Neuron (in vitro differentiated cells): ENCODE measurements around the gene RUNX2.

Source experiments
- H2AFZ ChIP-seq: one replicate; pipeline ENCODE4 v1.6.1; 2013; ENCODE audit warnings: low read depth, mild to moderate bottlenecking, inconsistent platforms, low read length, moderate library complexity
- H3K27me3 ChIP-seq: one replicate; pipeline ENCODE4 v1.6.1; 2013; ENCODE audit warnings: low read length; ENCODE audit not compliant: insufficient read depth
- H3K36me3 ChIP-seq: one replicate; pipeline ENCODE4 v1.6.1; 2013; ENCODE audit warnings: low read length; ENCODE audit not compliant: insufficient read depth
- H3K4me1 ChIP-seq: one replicate; pipeline ENCODE4 v1.6.1; 2013; ENCODE audit warnings: low read length; ENCODE audit not compliant: insufficient read depth
- H3K4me3 ChIP-seq: 2 replicates; pipeline ENCODE4 v1.5.1; 2013; ENCODE audit warnings: mild to moderate bottlenecking, low read length, moderate library complexity
- H3K9me3 ChIP-seq: one replicate; pipeline ENCODE4 v1.6.1; 2013; ENCODE audit warnings: low read length

Gene RUNX2

GRCh38 chr6:45518013-45518720 is 190.0 kb downstream of the RUNX2 start:
- Histone ChIP-seq H3K9me3 (no peaks in the 10 kb centered on the region), H3K4me1 (peaks cover 16% of the 10 kb centered on the region), H3K36me3 (no peaks in the 10 kb centered on the region), H2AFZ (no peak overlapping the region), H3K27me3 (no peaks in the 10 kb centered on the region), H3K4me3 (no peak overlapping the region)

DNA sequence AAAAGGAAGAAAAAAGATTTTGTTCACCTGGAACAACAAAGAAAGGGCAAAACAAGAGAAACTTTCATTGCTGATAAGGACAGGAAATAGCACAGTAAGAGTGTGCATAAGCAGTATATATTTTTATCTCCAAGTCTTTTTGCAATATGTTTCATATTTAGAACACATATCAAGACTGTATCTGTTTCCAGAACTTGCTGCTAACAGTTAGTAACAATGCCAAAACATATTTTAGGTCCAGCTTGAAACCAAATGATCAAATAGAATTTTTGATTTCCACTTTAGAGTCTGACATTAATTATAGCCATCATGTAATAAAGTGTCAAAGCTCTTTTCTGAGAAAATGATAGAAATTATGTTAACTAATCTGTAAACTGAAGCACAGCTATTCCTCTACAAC is 193.1 kb downstream of the RUNX2 start:
- Histone ChIP-seq H3K27me3 (no peaks in the 10 kb centered on the region), H3K9me3 (no peaks in the 10 kb centered on the region), H2AFZ (no peak overlapping the region), H3K36me3 (no peaks in the 10 kb centered on the region), H3K4me3 (no peak overlapping the region), H3K4me1 (no peaks in the 10 kb centered on the region)

DNA sequence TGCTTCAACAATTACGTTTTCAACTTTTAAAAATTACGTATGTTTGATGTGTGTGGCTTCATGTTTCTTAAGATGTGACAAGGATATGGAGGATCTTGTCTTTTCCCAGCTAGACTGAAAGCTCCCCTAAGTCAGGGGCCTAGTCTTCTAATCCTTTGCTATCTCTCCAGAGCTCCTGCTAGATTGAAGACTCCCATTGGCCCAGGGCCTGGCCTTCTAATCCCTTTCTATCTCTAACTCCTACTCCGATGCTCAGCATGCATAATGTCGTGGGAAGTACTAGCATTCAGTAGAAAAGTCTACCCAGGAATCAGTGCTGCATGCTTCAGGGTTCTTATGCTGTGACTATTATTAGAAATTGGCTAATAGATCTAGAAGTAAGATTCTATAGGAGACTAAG is 194.4 kb downstream of the RUNX2 start:
- no peaks in the 10 kb centered on the region for H3K27me3 ChIP-seq
- H3K4me1 ChIP-seq: no peaks in the 10 kb centered on the region
- no peaks in the 10 kb centered on the region for H3K36me3 ChIP-seq
- no peaks in the 10 kb centered on the region for H3K9me3 ChIP-seq
- H3K4me3 ChIP-seq: no peak overlapping the region
- no peak overlapping the region for H2AFZ ChIP-seq

DNA sequence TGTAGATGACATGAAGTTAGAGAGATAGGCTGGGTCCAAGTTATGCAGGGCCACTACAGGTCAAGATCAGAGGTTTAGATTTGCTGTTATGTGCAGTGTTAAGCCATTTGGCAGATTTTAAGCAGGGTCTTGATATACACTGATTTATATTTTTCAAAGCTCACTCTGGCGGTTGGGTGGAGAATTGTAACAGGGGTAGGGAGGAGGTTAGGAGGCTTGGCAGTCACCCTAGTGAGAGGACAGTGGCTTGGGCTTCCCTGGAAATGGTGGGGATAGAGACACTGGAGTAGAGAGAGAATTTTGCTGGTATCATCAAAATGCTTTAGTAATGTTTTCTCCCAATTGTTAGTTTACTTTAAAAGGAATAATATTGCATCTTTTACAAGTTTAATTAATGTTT is 199.1 kb downstream of the RUNX2 start:
- no peaks in the 10 kb centered on the region for H3K4me1 ChIP-seq
- H3K27me3 ChIP-seq: no peaks in the 10 kb centered on the region
- H3K36me3 ChIP-seq: no peaks in the 10 kb centered on the region
- no peaks in the 10 kb centered on the region for H3K9me3 ChIP-seq
- H3K4me3 ChIP-seq: no peak overlapping the region
- no peak overlapping the region for H2AFZ ChIP-seq

DNA sequence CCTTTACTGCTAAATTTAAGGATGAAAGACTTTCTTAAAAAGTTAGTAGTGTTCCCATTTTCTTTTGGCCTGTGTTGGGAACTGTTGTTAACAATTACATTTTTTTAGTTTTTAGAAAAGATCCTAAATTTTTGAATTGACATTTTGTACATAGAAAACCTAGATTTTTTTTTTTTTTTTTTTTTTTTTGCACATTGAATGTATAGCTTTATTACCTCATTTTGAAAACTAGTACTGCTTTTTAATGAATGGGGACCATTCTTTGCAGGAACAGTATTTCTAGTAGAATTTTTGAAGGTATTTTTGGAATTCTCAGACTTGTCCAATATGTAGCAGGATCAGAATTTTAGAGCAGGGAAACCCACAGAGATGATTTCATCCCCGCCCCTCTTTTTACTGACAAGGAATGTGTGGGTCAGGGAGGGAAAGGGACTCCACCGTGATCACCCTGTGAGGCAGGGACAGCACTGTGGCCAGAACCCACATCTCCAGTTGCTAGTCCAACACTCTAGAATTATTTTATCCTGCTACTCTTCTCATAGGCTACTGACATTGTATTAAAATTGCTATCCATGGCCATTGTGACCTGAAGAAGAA is 204.0 kb downstream of the RUNX2 start:
- H2AFZ ChIP-seq: no peak overlapping the region
- no peaks in the 10 kb centered on the region for H3K36me3 ChIP-seq

GRCh38 chr6:45532721-45533210 is 204.6 kb downstream of the RUNX2 start:
- H3K27me3 ChIP-seq: no peaks in the 10 kb centered on the region
- H3K9me3 ChIP-seq: no peaks in the 10 kb centered on the region
- no peaks in the 10 kb centered on the region for H3K36me3 ChIP-seq
- no peak overlapping the region for H2AFZ ChIP-seq
- H3K4me1 ChIP-seq: no peaks in the 10 kb centered on the region
- no peak overlapping the region for H3K4me3 ChIP-seq

More for the DNA sequence above, 204.0 kb downstream of the RUNX2 start:
- H3K4me1 ChIP-seq: no peaks in the 10 kb centered on the region
- H3K9me3 ChIP-seq: no peaks in the 10 kb centered on the region
- no peak overlapping the region for H3K4me3 ChIP-seq
- H3K27me3 ChIP-seq: no peaks in the 10 kb centered on the region

DNA sequence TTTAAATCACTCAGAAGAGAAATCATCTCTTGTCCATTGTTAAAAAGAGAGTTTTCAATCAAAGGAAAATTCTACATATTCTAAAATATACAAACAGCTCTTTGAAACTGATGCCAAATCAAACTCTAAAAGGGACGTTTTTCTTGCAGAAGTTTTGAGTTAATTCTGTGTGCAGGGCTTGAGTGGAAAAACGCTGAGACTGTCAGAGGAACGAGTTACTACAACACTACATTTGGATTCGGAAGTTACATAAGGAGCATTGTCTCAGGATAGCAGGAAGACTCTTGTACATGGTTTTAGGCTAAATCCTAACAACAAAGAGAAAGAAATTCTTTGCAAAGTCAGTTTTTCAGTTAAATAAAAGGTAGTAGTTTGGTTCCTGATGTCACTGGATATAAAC is 205.3 kb downstream of the RUNX2 start:
- Histone ChIP-seq H3K9me3 (no peaks in the 10 kb centered on the region), H2AFZ (no peak overlapping the region), H3K4me1 (no peaks in the 10 kb centered on the region), H3K4me3 (no peak overlapping the region), H3K36me3 (no peaks in the 10 kb centered on the region), H3K27me3 (no peaks in the 10 kb centered on the region)

DNA sequence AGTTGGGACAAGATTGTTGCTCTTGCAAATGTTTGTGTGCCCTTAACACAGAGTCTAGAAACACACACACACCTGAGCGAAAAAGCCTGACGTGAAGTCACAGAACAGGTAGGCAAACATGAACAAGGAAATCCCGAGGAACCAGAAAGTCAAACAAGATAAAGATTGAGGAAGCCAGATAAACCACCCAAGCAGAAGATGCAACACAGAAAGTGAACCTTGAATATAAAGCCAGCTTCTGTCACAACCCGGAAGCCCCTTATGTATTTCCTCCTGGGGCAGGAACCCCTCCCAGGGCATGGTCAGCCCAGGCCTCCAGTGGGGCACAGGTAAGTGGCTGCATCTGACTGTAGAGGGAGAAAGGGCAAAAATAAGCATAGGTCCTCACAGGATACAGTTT is 207.8 kb downstream of the RUNX2 start:
- no peaks in the 10 kb centered on the region for H3K9me3 ChIP-seq
- H3K4me1 ChIP-seq: no peaks in the 10 kb centered on the region
- H2AFZ ChIP-seq: no peak overlapping the region
- H3K4me3 ChIP-seq: no peak overlapping the region
- H3K36me3 ChIP-seq: no peaks in the 10 kb centered on the region
- H3K27me3 ChIP-seq: no peaks in the 10 kb centered on the region

DNA sequence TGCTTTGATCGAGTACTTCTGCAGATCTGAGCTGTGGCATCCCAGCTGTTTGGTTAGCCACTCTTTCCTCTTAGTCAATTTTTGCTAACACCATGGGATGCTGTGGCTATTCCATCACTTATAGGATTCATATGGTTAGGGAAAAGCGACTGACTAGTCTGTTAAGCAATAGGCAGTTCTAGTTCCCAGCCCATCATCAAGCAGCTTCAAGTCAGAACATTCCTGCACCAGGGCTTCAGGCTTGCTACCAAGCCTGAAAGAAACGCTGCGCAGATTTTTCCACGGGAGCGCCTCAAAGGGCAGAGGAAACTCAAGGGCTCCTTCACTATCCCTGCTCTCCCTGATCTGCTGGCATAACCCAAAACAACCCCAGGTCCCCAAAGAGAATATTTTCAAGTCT is 209.4 kb downstream of the RUNX2 start:
- Histone ChIP-seq H3K4me3 (no peak overlapping the region), H3K9me3 (no peaks in the 10 kb centered on the region), H3K4me1 (peaks cover 3% of the 10 kb centered on the region), H3K27me3 (no peaks in the 10 kb centered on the region), H3K36me3 (no peaks in the 10 kb centered on the region), H2AFZ (no peak overlapping the region)

DNA sequence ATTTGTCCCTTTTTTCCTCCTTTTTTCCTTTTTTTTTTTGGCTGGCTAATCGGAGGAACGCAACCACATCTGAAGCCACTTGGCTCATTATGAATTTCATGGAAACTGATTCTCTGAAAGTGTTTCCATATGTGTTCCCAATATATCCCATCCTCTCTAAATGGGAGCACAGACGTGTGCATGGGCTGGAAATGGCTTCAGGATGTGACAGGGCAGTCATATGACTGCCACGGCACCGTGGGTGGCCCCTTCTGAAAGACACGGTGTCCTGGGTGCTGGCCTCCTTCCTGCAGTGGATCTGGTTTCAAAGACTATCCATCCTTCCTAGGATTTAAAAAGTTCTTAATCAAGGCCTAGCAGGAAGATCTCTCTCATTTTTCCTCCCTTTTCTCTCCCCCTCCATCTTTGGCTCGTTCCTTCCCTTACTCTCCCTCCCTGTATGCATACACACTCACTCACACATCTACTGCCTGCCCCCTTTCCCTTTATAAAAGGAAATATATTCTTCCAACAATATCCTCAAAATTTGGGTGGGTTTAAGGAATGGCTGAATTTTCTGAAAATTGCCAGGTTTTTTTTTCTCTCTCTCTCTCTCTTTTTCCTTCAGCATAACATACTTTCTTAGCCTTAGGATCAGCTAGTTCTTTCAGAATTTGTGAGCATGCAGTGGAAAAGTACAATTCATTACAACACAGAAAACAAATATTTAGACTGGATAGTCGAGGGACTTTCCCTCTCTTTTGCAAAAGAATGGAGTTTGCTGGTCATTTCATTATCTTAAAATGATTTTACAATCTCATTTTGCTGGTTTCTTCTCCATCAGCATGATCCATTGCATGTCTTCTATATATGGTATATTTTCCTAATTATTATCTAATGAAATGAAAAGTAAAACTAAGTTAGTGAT is 210.8 kb downstream of the RUNX2 start:
- Histone ChIP-seq H3K36me3 (no peaks in the 10 kb centered on the region), H3K9me3 (no peaks in the 10 kb centered on the region), H3K27me3 (no peaks in the 10 kb centered on the region), H3K4me1 (peaks cover 3% of the 10 kb centered on the region), H3K4me3 (no peak overlapping the region), H2AFZ (no peak overlapping the region)

DNA sequence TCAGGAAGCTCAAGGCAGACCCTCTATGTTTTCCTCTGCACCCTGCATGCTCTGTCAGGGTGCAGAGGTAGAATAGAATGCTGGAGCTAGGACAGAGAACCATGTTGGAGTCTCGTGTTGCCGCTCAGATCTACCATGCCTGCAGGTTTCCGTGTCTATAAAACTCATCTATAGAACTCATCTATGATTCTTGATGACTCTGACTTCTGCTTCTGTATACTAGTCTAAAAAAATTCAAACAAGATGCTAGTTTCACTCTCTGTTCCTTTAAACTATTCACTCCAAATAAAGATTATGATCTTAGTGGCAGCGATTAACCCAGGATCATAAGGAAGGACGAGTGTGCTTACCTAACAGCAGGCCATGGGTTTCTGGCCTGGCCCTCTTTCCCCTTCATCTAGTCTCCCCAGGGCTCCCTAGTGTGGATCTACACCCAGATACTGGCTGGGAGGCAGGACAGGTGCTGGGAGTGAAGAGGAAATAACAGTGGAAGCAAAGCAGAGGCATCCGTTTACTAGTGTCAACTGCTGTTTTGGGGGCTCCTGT is 212.3 kb downstream of the RUNX2 start:
- Histone ChIP-seq H3K36me3 (no peaks in the 10 kb centered on the region), H3K4me1 (peaks cover 3% of the 10 kb centered on the region), H3K4me3 (no peak overlapping the region), H3K27me3 (no peaks in the 10 kb centered on the region), H2AFZ (no peak overlapping the region), H3K9me3 (no peaks in the 10 kb centered on the region)

GRCh38 chr6:45541934-45542333 is 213.8 kb downstream of the RUNX2 start:
- no peaks in the 10 kb centered on the region for H3K36me3 ChIP-seq
- H3K4me3 ChIP-seq: no peak overlapping the region
- peaks cover 3% of the 10 kb centered on the region for H3K4me1 ChIP-seq
- no peaks in the 10 kb centered on the region for H3K9me3 ChIP-seq
- no peak overlapping the region for H2AFZ ChIP-seq
- H3K27me3 ChIP-seq: no peaks in the 10 kb centered on the region
